ENCODE data around the gene ABHD15.
A peak's percentile ranks its signal among the peaks of the same experiment; 100 is the strongest.

The ABHD15 gene

DNA sequence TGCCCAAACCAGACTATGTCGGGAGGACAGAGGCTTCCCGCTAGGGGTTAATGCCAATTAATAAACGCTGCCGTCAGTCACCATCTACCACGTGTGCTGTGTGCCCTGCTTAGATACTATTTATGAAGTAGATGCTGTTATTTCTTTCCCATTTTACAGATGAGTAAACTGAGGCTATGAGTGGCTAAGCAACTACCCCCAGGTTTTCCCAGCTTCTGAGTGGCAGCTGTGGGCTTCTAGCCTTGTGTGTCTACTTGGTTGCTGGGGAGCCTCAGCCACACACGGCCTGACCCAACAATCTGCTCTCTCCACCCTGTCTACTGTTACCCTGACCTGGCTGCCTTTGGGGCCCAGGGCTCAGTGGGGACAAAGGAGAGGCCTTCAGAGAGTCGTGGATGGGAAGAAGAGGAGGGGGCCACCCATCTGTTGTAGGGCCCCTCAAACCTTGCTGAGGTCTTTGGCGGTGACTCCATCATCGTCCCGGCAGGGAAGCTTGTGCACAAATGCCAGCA, 15.5 kb upstream of the ABHD15 start:
- no peak for DNase-seq

- peak in 2 of 3 experiments; percentile 62 to 83 for DNase-seq
Observed at GRCh38 chr17:29581583-29582253, 14.9 kb upstream of the ABHD15 start.

DNA sequence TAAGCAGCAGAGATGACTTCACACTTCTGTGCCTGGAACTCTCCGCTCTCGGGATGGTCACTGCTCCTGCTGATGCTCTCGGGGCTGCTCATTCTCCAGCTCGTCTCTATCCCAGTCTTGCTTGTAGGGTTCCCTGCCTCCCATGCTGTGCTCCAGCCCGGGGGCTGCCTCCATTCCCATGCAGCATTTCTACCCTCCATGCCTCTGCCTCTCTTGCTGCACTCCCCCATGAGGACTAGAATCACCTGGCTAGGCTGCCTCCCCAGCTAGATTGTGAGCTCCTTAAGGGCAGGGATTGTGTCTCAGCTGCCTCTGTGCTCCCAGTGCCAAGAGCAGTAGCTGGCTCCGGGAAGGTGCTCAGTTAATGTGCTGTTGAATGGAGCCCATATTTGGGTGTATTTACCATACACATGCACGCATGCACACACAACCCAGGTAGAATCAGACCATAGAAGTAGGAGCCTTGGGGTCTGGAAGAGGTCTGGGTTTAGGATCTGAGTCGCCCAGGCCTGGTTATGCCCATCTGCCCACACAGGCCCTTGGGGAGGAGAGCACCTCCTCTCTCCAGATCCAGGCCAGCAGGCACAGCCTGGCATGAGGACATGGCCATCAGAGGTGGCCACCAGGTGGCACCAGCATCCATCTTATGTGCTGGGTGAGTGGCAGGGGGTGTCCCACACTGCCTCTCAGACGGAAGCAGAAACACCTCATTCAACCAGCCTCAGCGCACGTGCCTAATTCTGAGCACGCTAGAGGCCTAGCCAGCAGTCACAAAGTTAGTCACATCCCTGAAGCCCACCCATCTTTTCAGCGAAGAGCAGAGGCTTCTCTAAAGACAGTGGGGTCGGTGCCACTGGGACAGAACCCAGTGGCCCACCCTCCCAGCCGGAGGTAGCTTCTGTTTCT, 13.3 kb upstream of the ABHD15 start:
- peak; percentile 61 to 84 (median 71) for DNase-seq

- no peak for DNase-seq
Observed at GRCh38 chr17:29578626-29579485, 12.0 kb upstream of the ABHD15 start.

- no peak for DNase-seq
Observed at GRCh38 chr17:29577385-29578211, 10.8 kb upstream of the ABHD15 start.

DNA sequence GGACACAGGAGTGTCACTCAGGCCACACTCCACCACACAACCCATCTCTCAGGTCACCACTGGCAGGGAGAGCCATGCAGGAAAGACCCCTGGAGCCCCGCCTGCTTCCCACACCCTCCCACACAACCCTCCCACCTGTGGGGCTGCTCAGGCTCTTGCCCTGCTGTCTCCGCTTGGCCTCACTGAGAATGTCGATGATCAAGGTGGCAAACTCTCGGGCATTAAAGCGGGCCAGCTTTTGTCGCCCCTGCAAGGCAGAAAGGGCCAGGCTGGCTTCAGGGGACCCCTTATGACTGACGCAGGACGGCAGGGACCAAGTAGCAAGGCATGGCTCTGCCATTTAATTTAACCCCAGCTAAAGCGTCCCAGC, 10.1 kb upstream of the ABHD15 start:
- DNase-seq: no peak

DNA sequence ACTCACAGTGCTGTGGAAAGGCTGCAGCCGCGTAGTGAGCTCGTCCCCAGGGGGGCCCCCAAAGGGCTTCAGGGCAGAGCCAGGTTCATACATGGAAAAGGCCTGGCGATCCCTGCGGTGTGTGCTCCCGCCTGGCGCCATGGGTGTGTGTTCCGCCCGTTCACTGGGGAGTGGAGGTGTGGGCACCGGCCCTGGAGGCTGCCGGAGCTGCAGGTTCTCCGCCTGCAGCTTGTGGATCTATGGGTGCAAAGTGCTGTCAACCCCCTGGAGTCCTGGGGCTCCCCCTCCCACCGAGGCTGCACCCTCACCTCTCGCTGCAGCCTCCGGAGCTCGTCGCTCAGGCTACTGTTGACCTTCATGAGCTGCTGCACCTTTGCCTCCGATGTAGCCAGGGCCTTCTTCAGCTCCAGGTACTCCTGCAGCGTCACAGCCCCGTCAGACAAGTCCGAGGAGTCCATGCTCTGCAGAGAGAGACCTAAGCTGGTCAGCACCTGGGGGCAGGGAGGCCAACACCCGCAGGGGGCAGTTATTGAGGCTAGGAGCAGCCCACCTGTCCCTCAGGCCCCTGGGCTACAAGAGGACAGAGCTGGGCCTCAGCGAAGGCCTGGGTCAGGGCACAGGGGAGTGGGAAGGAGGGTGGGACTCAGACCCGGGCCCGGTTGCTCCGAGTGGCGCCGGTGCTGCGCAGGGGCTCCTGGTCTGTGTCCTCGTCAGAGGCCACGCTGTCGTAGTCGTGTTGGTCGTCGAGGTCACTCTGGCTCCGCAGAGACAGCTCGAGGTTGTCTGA, 9.6 kb upstream of the ABHD15 start:
- DNase-seq: no peak

- DNase-seq: no peak
Observed at GRCh38 chr17:29575511-29576213, 8.8 kb upstream of the ABHD15 start.

GRCh38 chr17:29574732-29575510, 8.1 kb upstream of the ABHD15 start:
- no peak for DNase-seq

- DNase-seq: no peak
Observed at GRCh38 chr17:29573871-29574731, 7.3 kb upstream of the ABHD15 start.

DNA sequence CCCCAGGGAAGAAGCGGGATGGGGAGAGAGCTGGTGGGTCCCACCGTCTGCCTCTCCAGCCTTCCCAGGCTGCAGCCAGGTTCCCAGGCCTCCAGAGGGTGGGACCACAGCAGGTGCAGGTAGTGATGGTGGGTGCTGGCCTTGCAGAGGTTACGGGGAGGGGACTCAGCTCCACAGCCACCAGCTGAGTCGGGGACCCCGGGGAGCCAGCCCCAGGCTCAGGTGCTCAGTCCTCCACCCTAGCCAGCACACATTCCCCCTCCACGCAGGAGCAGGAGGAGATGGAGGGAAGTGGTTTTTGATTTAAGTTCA, 6.7 kb upstream of the ABHD15 start:
- DNase-seq: no peak

DNA sequence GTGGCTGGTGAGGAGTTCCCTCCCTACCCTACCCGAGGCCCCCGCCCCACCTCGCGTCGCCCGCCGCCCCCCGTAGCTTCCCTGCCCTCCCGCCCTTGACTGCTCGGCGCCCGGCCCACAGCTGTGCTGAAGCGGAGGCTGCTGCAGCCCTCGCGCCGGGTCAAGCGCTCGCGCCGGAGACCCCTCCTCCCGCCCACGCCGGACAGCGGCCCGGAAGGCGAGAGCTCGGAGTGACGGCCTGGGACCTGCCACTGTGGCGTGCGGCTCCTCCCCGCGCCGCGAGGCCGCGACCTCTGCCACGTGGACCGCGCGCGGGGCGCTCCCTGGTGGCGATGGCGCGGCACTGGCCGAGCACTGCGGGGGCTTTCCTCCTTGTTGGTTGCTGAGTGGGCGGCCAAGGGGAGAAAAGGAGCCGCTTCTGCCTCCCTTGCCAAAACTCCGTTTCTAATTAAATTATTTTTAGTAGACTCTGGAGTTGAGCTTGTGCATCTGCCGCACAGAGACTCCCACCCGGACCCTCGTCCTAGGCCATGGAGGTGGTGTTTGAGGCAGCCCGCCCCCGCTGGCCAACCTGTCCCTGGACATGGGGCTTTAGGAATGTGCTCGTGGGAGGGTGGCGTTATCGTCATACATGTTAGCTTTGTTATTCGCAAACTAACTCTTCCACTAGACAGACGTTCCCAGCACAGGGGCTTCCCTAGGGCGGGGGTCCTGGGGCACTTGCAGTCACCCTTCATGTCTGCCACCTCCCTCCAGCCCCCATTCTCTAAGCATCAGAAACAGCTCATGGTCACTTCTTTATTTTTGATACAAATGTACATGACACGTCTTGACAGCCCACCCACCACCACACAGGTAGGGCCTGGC, 6.1 kb upstream of the ABHD15 start:
- DNase-seq: no peak

- no peak for DNase-seq
Observed at GRCh38 chr17:29571883-29572681, 5.2 kb upstream of the ABHD15 start.

- no peak for DNase-seq
Observed at GRCh38 chr17:29571486-29571882, 4.6 kb upstream of the ABHD15 start.

DNA sequence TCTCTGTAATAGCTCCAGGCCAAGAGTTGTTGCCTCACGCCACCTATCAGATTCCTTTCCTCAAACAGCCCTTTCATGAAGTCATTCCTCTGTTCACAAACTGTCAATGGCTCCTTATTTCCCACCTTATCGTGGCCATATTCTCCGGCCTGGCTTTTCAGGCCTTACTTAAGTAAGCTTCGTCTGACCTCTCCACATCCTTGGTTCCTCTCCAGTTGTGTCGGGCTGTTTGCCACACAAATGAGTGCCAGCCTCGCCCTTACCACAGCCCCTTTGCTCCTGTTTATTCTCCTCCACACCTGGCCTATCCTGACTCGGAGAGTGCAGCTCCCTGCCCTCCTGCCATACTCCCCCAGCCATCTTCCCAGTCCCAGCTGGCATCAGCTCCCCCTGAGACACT, 3.7 kb upstream of the ABHD15 start:
- no peak for DNase-seq

DNA sequence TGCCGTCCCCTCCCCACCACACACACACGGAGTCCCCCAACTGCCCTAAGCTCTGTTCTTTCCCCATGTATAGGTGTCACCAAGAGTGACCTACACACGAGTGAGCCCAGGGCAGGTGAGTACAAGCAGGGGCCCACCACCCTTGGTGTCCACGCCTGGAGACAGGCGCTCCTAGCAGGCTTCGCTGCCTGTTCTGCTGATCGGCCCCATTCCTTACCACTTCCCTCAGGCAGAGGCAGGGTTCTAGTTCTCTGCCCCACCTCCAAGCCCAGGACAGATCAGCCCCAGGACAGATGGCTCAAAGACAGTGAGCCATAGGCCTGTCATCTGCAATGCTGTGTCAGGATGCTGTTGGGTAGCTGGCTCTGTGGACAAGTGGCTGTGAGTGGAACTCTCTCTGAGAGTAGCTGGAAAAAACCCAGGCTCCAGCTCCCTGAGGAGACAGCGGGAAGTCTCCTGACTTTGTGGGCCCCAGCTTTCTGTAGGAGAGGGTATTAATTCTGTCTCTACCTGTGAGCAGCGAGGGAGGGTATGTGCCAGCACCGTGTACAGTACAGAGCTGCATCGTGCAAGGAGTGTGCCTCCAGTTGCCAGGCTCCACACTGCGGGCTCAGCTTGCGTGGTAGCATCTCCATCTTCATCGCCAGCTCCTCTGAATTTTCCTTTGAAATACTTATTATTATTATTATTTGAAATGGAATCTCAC, 2.6 kb upstream of the ABHD15 start:
- peak in 1 of 3 experiments; percentile 34 for DNase-seq

All from NCI-H1417 (cell line).